GM19351 (cell line): ENCODE measurements around the gene SETD1A.
"Not testable (repeated sequence)": the region's sequence is repeated elsewhere in the genome, so short reads cannot be mapped to it uniquely, and the experiment has no call there.

ENCODE experiments used
- ATAC-seq: cut with Tn5 transposase; IDR thresholded peaks from one replicate; pipeline ENCODE4 v1.9.1; 2021; ENCODE audit warnings: mild to moderate bottlenecking, moderate library complexity; ENCODE audit not compliant: unreplicated experiment

The SETD1A gene

DNA sequence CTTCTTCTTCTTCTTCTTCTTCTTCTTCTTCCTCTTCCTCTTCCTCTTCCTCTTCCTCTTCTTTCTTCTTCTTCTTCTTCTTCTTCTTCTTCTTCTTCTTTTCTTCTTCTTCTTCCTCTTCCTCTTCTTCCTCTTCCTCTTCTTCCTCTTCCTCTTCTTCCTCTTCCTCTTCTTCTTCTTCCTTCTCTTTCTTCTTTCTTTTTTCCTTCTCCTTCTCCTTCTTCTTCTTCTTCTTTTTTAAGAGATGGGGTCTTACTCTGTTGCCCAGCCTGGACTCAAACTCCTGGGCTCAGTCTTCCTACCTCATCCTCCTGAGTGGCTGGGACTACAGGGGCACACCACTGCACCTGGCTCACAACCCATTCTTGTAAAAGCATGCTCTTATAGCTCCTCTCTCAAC is 55.7 kb downstream of the SETD1A start:
- not testable (repeated sequence) for ATAC-seq

GRCh38 chr16:31016018-31016417 is 58.5 kb downstream of the SETD1A start:
- ATAC-seq: no peak

GRCh38 chr16:31017756-31018155 is 60.2 kb downstream of the SETD1A start:
- not testable (repeated sequence) for ATAC-seq

- ATAC-seq: no peak
These were observed 63.0 kb downstream of the SETD1A start for GRCh38 chr16:31020536-31020935.

DNA sequence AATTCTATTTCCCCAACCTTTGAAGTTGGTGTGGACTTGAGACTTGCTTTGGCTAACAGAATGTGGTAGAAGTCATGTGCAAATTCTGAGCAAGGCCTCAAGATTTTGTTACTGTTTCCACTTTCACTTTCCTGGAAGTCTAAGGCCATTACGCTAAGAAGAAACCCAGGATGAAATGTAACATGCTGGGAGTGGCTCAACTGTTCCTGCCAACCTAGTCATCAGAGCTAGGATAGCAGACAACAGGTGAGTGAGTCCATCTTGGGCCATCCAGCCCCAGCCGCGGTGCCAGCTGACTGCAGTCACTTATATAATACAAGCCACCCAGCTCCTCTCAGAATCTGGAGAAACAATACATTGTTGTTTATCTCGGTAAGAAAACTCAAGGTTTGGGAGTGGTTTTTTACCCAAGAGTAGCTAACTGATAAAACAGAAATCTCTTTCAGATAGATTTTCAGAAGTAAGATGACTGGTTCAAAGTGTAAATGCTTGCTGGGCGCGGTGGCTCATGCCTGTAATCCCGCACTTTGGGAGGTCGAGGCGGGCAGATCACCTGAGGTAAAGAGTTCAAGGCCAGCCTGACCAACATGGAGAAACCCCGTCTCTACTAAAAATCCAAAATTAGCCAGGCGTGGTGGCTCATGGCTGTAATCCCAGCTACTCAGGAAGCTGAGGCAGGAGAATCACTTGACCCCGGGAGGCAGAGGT is 65.1 kb downstream of the SETD1A start:
- no peak for ATAC-seq

- no peak for ATAC-seq
These were observed 65.7 kb downstream of the SETD1A start for GRCh38 chr16:31023252-31023602.

- no peak for ATAC-seq
These were observed 66.2 kb downstream of the SETD1A start for GRCh38 chr16:31023627-31024226.

DNA sequence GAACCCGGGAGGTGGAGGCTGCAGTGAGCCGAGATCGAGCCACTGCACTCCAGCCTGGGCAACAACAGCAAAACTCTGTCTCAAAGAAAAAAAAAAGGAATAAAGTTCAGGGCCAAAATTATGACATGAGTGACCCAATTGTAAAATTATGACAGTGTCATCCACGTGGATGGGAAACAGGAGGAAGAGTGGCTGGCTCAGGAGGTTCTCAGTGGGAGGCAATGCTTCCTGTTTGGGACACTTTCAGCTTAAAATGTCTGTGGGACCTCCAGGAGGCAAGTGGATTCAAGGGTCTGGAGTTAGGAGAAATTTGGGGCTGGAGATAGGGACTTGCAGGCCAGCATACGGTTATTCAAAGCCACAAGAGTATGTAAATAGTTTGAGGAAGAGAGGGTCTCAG is 67.8 kb downstream of the SETD1A start:
- ATAC-seq: no peak

GRCh38 chr16:31029272-31029671 is 71.7 kb downstream of the SETD1A start:
- ATAC-seq: no peak

DNA sequence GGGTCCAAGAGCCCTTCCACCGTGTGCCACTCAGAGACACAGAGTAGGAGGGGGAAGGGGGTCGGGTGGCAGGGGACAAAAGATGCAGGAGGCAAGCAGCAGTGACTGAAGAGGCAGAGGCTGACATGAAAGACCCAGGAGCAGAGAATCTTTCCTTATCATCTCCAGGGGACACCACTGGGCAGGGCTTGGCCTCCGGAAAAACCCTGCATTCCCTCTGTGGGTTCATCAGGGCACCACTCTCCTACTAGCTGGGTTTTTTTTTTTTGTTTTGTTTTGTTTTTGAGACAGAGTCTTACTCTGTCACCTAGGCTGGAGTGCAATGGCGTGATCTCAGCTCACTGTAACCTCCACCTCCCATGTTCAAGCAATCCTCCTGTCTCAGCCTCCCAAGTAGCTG is 73.7 kb downstream of the SETD1A start:
- no peak for ATAC-seq

- peak; percentile 76 for ATAC-seq
These were observed 75.5 kb downstream of the SETD1A start, which contains the start of gene STX4 for GRCh38 chr16:31032736-31033708. Gene STX4 (plus strand): TSS chr16:31033558. CDS start chr16:31033806, 248 bp downstream.

GRCh38 chr16:31033709-31034492 is 76.3 kb downstream of the SETD1A start:
- peak; percentile 48 for ATAC-seq
